Neural cell (in vitro differentiated cells): ENCODE measurements around the gene TRIM15. TPM values are rescaled to one million over a fixed set of nuclear protein-coding genes. Genes with fewer than 3 reads are reported as not detected.

Experiments used
- H2AFZ ChIP-seq: fragments of 200-600, 300-800 bp; sonication (generic), shearing (Covaris generic); 2 replicates; pipeline ENCODE4 v1.6.0; 2014; ENCODE audit warnings: low read depth, mild to moderate bottlenecking, antibody characterized with exemption, low read length, moderate library complexity
- H3F3A ChIP-seq: fragments of 200-600 bp; shearing (Covaris generic); 2 replicates; pipeline ENCODE4 v1.6.1; 2016; ENCODE audit warnings: mild to moderate bottlenecking, moderate library complexity, mixed read lengths, antibody characterized with exemption, low read length; ENCODE audit not compliant: insufficient read depth, poor library complexity, severe bottlenecking
- H3K27ac ChIP-seq: fragments of 200-600, 300-800 bp; sonication (generic), shearing (Covaris generic); 2 replicates; pipeline ENCODE4 v1.5.1; 2014; ENCODE audit warnings: mild to moderate bottlenecking, low read length, moderate library complexity
- H3K27me3 ChIP-seq: fragments of 300-800, 200-600 bp; sonication (generic), shearing (Covaris generic); 2 replicates; pipeline ENCODE4 v1.6.0; 2014; ENCODE audit warnings: mild to moderate bottlenecking, low read depth, low read length, moderate library complexity; ENCODE audit not compliant: insufficient read depth
- H3K36me3 ChIP-seq: fragments of 300-800, 200-600 bp; sonication (generic), shearing (Covaris generic); 2 replicates; pipeline ENCODE4 v1.5.1; 2014; ENCODE audit warnings: mild to moderate bottlenecking, antibody characterized with exemption, low read length, moderate library complexity; ENCODE audit not compliant: insufficient read depth
- H3K4me2 ChIP-seq: fragments of 300-800, 200-600 bp; sonication (generic), shearing (Covaris generic); 2 replicates; pipeline ENCODE4 v1.6.0; 2014; ENCODE audit warnings: mild to moderate bottlenecking, low read length
- H3K4me3 ChIP-seq: fragments of 300-800, 200-600 bp; sonication (generic), shearing (Covaris generic); 2 replicates; pipeline ENCODE4 v1.5.1; 2014; ENCODE audit warnings: mild to moderate bottlenecking, low read length, moderate library complexity
- H3K79me2 ChIP-seq: fragments of 200-600 bp; shearing (Covaris generic); replicated peaks from 2 replicates; pipeline ENCODE4 v1.6.0; 2014; ENCODE audit warnings: mild to moderate bottlenecking, low read length, moderate library complexity; ENCODE audit not compliant: insufficient read depth
- H3K9ac ChIP-seq: fragments of 300-800, 200-600 bp; sonication (generic), shearing (Covaris generic); 2 replicates; pipeline ENCODE4 v1.6.1; 2016; ENCODE audit warnings: mild to moderate bottlenecking, low read length, mixed read lengths
- H3K9me2 ChIP-seq: fragments of 200-600 bp; shearing (Covaris generic); 2 replicates; pipeline ENCODE4 v1.6.1; 2016; ENCODE audit warnings: mild to moderate bottlenecking, low read length, mixed read lengths; ENCODE audit not compliant: insufficient read depth
- H3K9me3 ChIP-seq: fragments of 200-600, 300-800 bp; sonication (generic), shearing (Covaris generic); 2 replicates; pipeline ENCODE4 v1.6.1; 2016; ENCODE audit warnings: mild to moderate bottlenecking, mixed run types, low read length, moderate library complexity, mixed read lengths
- H4K20me1 ChIP-seq: fragments of 200-600 bp; shearing (Covaris generic); 2 replicates; pipeline ENCODE4 v1.6.1; 2016; ENCODE audit warnings: mild to moderate bottlenecking, mixed run types; ENCODE audit not compliant: insufficient read depth
- EP300 ChIP-seq: fragments of 450-650 bp; conservative IDR thresholded peaks from 2 replicates; pipeline ENCODE4 v1.6.1; 2014; ENCODE audit warnings: antibody characterized with exemption, mild to moderate bottlenecking, moderate library complexity; ENCODE audit not compliant: poor library complexity, severe bottlenecking
- EZH2 ChIP-seq: fragments of 200-600, 300-800 bp; shearing (Covaris generic), sonication (generic); IDR thresholded peaks from 2 replicates; pipeline ENCODE4 v1.6.1; 2014; ENCODE audit warnings: antibody characterized with exemption, low read length, borderline replicate concordance, mild to moderate bottlenecking; ENCODE audit not compliant: insufficient read depth, poor library complexity, severe bottlenecking
- MXI1 ChIP-seq: fragments of 450-650 bp; conservative IDR thresholded peaks from 2 replicates; pipeline ENCODE4 v1.6.1; 2014; ENCODE audit warnings: antibody characterized with exemption, mild to moderate bottlenecking; ENCODE audit not compliant: poor library complexity, severe bottlenecking
- POLR2AphosphoS5 ChIP-seq: IDR thresholded peaks from 2 replicates; pipeline ENCODE4 v1.6.1; 2012
- RAD21 ChIP-seq: fragments of 450-650 bp; conservative IDR thresholded peaks from 2 replicates; pipeline ENCODE4 v1.6.1; 2014; ENCODE audit warnings: antibody characterized with exemption, mild to moderate bottlenecking, moderate library complexity
- SMC3 ChIP-seq: fragments of 450-650 bp; conservative IDR thresholded peaks from 2 replicates; pipeline ENCODE4 v1.6.1; 2014; ENCODE audit warnings: antibody characterized with exemption, mild to moderate bottlenecking, moderate library complexity; ENCODE audit not compliant: poor library complexity
- TAF1 ChIP-seq: IDR thresholded peaks from 2 replicates; pipeline ENCODE4 v1.6.1; 2012; ENCODE audit warnings: low read depth
- polyA plus RNA-seq: library from polyadenylated mRNA; depleted of rRNA; stranded (reverse); fragments of >200 nt; gene quantifications from 2 replicates; pipeline ENCODE4 v1.2.3, GENCODE V29; 2014
- TF ChIP-seq, protein P1 (sequence below): IDR thresholded peaks from 2 replicates; pipeline ENCODE4 v1.6.1; 2012; ENCODE audit warnings: borderline replicate concordance
- TF ChIP-seq, protein P2 (sequence below): fragments of 450-650 bp; IDR thresholded peaks from 2 replicates; pipeline ENCODE4 v1.5.1; 2014; ENCODE audit warnings: antibody characterized with exemption, mild to moderate bottlenecking, moderate library complexity; ENCODE audit not compliant: poor library complexity, severe bottlenecking

The TRIM15 gene
- polyA plus RNA-seq, 1 donor from 2014 or later: not detected

DNA sequence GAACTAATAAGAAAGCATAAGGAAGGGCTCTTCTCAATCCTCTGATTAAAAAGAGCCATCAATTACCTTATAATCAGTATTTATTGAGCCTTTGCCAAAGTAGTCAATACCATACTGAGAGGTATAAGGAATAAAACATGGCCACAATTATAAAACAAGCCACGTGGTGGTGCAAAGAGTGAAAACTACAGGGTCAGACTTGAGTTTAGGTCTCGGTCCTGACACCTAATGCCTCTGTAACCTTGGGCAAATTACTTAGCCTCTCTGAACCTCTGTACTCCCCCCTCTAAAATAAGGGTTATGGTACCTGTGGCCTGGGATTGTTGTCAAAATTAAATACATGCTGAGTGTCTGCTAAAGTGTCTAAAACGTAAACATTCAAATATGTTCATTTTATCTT, 14.1 kb upstream of the TRIM15 start:
- Histone ChIP-seq H3K4me3 (no peak overlapping the region), H4K20me1 (no peaks in the 10 kb centered on the region), H3K79me2 (no peaks in the 10 kb centered on the region), H3K9ac (no peak overlapping the region), H3F3A (no peaks in the 10 kb centered on the region), H3K27me3 (no peaks in the 10 kb centered on the region), H3K36me3 (no peaks in the 10 kb centered on the region), H3K27ac (no peak overlapping the region), H2AFZ (no peak overlapping the region), H3K9me2 (no peaks in the 10 kb centered on the region), H3K9me3 (no peaks in the 10 kb centered on the region), H3K4me2 (no peak overlapping the region)
- TF ChIP-seq SMC3: no peak
- no peak for TF ChIP-seq MXI1
- no peak for TF ChIP-seq POLR2AphosphoS5
- TF ChIP-seq EZH2: no peak
- TF ChIP-seq TAF1: no peak
- TF ChIP-seq RAD21: no peak
- TF ChIP-seq, protein P1, sequence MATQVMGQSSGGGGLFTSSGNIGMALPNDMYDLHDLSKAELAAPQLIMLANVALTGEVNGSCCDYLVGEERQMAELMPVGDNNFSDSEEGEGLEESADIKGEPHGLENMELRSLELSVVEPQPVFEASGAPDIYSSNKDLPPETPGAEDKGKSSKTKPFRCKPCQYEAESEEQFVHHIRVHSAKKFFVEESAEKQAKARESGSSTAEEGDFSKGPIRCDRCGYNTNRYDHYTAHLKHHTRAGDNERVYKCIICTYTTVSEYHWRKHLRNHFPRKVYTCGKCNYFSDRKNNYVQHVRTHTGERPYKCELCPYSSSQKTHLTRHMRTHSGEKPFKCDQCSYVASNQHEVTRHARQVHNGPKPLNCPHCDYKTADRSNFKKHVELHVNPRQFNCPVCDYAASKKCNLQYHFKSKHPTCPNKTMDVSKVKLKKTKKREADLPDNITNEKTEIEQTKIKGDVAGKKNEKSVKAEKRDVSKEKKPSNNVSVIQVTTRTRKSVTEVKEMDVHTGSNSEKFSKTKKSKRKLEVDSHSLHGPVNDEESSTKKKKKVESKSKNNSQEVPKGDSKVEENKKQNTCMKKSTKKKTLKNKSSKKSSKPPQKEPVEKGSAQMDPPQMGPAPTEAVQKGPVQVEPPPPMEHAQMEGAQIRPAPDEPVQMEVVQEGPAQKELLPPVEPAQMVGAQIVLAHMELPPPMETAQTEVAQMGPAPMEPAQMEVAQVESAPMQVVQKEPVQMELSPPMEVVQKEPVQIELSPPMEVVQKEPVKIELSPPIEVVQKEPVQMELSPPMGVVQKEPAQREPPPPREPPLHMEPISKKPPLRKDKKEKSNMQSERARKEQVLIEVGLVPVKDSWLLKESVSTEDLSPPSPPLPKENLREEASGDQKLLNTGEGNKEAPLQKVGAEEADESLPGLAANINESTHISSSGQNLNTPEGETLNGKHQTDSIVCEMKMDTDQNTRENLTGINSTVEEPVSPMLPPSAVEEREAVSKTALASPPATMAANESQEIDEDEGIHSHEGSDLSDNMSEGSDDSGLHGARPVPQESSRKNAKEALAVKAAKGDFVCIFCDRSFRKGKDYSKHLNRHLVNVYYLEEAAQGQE: no peak

DNA sequence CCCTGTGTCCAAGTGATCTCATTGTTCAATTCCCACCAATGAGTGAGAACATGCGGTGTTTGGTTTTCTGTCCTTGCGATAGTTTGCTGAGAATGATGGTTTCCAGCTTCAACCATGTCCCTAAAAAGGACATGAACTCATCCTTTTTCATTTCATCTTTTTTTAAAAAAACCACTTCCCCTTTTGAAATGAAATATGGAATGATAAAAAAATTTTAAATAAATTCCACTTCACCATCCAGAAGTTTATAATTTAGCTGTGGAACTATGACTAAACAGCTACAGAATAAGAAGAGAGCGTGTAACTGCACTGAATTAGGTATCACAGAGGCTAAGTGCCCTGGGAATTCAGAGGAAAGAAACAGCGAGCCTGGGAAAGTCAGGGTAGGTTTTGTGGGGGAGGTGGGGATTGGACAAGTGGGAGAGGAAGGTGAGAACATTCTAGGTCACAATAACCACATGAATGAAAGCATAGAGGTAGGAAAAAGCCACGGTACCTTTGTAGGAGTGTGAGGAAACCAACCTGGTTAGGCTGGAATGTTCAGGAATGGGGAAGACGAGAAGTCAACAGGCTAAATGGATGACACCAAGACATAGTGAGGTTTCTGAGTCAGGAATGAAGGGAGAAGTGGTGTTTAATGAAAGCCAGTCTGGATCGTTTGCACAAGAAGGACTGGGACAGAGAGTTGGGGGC, 13.3 kb upstream of the TRIM15 start:
- Histone ChIP-seq H3K9me3 (no peaks in the 10 kb centered on the region), H3K9ac (no peak overlapping the region), H3K4me3 (no peak overlapping the region), H3K4me2 (no peak overlapping the region), H4K20me1 (no peaks in the 10 kb centered on the region), H2AFZ (no peak overlapping the region), H3K79me2 (no peaks in the 10 kb centered on the region), H3K9me2 (no peaks in the 10 kb centered on the region), H3K36me3 (no peaks in the 10 kb centered on the region), H3K27me3 (no peaks in the 10 kb centered on the region), H3K27ac (no peak overlapping the region), H3F3A (no peaks in the 10 kb centered on the region)
- TF ChIP-seq EP300: no peak
- no peak for TF ChIP-seq TAF1
- TF ChIP-seq, protein P2, sequence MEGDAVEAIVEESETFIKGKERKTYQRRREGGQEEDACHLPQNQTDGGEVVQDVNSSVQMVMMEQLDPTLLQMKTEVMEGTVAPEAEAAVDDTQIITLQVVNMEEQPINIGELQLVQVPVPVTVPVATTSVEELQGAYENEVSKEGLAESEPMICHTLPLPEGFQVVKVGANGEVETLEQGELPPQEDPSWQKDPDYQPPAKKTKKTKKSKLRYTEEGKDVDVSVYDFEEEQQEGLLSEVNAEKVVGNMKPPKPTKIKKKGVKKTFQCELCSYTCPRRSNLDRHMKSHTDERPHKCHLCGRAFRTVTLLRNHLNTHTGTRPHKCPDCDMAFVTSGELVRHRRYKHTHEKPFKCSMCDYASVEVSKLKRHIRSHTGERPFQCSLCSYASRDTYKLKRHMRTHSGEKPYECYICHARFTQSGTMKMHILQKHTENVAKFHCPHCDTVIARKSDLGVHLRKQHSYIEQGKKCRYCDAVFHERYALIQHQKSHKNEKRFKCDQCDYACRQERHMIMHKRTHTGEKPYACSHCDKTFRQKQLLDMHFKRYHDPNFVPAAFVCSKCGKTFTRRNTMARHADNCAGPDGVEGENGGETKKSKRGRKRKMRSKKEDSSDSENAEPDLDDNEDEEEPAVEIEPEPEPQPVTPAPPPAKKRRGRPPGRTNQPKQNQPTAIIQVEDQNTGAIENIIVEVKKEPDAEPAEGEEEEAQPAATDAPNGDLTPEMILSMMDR: no peak
